NCI-H1105 treated with DMSO at 0.1 percent for 48 hours (cell line): ENCODE data around the gene MYO16.

Experiments used
- DNase-seq: peaks from one replicate; lab custom pipeline; 2025; lab: John Stamatoyannopoulos, UW

Gene MYO16

GRCh38 chr13:108663710-108664109 lies 34.3 kb downstream of the MYO16 start:
- DNase-seq, result peak; percentile 79

- no peak for DNase-seq
Observed at GRCh38 chr13:108667205-108667604, 37.8 kb downstream of the MYO16 start.

DNA sequence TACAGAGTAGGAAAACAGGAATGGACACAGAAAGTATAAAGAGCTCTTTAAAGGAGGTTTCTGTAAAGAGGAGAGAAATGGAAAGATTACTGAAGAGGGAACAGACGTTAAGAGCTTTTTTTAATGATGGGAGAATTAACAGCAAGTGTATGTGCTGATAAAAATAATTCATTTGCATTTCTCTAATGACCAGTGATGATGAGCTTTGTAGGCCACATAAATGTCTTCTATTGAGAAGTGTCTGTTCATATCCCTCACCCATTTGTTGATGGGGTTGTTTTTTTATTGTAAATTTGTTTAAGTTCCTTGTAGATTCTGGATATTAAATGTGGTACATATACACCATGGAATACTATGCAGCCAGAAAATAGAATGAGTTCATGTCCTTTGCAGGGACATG lies 40.0 kb downstream of the MYO16 start:
- DNase-seq, result no peak

- DNase-seq, result no peak
Observed at GRCh38 chr13:108674346-108674745, 44.9 kb downstream of the MYO16 start.

DNA sequence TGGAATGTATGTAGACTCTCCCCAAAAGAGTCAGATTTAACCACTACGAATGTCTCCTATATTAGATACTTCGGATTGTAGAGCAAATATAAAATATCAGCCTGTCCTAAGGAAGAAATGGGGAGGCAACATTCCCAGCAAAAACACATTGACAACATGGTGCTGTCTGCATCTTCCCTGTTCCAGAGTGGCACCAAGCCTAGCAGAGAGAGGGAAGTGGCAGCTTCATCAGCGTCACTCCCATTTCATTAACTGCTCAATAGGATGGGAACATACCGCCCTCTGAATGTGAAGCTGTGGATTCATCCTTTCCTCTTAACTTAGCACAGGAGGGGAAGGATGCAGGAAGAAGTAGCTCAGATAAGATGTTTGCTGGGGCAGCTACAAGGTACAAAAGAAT lies 45.4 kb downstream of the MYO16 start:
- no peak for DNase-seq

GRCh38 chr13:108676620-108677019 lies 47.2 kb downstream of the MYO16 start:
- no peak for DNase-seq

DNA sequence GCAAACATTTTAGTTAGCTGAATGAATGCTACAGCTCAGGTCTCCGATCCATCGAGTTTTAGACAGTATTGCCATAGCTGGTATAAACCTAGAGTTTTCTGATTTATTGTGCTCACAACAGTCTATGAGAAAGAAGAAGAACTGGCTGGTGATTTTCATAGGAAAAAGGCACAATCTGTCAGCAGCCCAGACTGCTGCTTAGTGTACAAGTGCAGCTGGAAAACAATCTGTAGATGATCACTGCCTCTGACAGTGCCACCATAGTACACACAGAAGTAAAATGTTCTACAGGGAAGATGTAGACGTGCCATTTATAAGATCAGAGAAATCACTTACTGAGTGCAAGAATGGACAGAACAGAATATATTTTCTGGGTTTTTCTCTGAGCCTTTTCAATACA lies 48.4 kb downstream of the MYO16 start:
- no peak for DNase-seq

GRCh38 chr13:108680011-108680410 lies 50.6 kb downstream of the MYO16 start:
- peak; percentile 53 for DNase-seq

- no peak for DNase-seq
Observed at GRCh38 chr13:108681986-108682575, 52.7 kb downstream of the MYO16 start.

DNA sequence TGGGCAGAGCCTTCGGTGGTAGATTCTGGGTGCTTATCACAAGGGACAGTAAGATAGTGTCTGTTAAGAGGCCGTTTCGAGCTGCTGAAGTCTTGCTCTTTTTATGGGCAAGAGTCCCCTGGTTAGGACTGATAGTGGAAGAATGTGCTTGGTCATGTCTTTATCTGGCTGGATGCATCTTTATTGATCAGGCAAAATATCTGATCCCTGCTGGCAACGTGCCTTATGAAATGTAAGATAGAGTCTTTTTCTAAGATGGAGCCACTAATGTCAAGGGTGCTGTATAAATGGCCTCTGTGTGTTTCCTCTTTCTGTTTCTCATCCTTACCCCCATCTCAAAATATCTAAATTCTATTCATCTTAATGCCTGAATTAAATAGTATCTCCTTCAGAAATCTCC lies 53.3 kb downstream of the MYO16 start:
- no peak for DNase-seq

DNA sequence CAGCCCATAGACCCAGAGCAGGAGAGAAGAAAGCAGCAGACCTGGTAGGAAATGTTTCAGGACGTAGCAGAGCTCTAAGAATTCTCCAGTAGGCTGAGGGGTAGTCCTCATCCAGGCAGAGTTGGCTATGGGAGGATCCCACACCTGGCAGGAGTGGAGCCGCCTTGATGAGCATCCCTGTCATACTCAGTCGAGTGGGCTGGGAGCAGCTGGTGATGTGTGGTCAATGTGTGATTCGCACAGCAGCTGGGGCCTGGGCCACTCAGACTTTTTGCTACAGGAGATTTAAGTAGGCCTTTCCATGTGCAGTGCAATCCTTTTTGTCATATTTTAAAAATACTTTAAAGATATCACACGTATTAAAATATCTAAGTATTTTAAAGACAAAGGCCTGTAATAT lies 56.6 kb downstream of the MYO16 start:
- DNase-seq, result no peak

DNA sequence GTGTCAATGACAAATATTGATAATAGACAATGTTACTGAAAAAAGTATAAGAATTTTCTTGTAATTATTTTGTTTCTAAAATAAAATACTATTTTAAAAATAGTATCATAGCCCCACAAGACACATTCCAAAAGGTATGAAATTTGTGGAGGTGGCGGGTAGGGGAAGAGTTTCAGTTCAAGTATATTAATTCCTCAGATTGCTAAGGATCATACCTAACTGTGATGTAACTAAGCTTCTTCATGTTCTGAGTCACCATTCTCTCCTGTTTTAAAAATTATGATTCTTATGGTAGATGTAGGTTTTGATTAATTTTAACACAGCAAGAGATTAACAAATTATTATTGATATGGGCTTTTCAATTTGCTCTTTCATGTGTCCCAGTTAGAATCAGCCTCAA lies 61.3 kb downstream of the MYO16 start:
- no peak for DNase-seq

DNA sequence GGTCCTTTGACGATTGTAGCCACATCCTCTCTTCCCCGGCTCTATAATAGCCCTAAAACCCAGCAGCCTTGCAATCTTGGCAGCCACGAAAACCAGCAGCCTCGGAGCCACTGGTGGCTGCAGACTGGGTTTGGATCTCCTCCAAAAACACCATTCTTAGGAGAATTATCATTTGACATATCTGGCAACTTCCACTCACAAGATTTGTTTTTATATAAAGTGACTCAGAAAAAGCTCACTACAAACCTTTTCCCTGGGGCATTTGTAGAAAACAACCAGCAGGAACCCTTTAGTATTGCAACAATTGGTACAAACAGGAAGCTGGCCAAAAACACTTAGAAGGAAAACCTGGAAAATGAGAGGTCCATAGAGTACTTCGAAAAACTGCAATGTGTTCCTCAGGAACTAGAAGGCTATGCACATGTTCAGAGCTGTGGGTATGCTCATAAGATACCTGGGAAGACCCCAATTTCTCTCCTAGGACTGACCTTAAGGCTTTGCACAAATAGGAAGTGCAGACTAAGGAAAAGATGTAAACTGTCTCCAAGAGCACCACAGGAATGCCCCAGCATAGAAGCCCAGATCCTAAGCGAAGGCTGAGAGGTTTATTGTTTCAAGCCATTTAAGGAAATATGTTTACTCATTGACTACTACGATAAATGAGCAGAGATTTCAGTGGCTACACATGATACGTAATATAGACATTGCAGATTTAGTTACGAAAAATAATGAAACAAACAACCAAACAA lies 71.2 kb downstream of the MYO16 start:
- DNase-seq, result no peak

DNA sequence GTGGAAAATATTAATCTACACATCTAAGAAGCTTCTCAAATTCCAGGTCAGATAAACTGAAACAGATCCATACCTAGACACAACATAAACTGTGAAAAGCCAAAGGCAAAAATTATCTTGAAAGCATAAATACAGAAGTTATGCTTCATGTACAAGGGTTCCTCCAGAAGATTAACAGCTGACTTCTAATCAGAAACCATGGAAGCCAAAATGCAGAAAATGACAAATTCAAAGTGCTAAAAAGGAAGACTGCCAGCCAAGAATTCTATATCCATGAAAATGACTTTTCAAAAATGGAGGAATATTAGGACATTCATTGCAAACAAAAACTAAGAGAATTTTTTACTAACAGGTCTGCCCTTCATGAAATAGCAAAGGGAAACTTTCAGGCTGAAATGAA lies 72.8 kb downstream of the MYO16 start:
- DNase-seq, result no peak

- no peak for DNase-seq
Observed at GRCh38 chr13:108705031-108705430, 75.6 kb downstream of the MYO16 start.

GRCh38 chr13:108707584-108707983 lies 78.2 kb downstream of the MYO16 start:
- DNase-seq, result no peak

DNA sequence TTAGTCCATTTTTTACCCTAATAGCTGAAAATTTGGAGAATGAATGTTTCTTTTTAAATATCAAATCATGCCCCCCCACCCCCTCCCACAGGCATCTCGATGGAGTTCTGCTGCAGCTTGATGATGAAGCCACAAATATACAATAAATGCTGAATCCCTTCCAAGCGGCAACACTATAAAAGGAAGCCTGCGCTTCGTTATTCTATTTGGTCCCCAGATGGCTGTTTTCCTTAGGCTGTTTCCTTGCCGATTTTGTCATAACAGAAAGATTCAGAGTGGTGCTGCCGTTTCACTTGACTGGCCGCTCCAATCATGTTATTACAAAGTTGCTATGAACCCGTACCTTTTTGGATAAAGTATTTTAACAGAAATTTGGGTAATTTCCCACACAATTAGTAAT lies 79.5 kb downstream of the MYO16 start:
- no peak for DNase-seq

- DNase-seq, result no peak
Observed at GRCh38 chr13:108711386-108711785, 82.0 kb downstream of the MYO16 start.

GRCh38 chr13:108725471-108725870 lies 96.1 kb downstream of the MYO16 start:
- no peak for DNase-seq

- no peak for DNase-seq
Observed at GRCh38 chr13:108728370-108728769, 99.0 kb downstream of the MYO16 start.

DNA sequence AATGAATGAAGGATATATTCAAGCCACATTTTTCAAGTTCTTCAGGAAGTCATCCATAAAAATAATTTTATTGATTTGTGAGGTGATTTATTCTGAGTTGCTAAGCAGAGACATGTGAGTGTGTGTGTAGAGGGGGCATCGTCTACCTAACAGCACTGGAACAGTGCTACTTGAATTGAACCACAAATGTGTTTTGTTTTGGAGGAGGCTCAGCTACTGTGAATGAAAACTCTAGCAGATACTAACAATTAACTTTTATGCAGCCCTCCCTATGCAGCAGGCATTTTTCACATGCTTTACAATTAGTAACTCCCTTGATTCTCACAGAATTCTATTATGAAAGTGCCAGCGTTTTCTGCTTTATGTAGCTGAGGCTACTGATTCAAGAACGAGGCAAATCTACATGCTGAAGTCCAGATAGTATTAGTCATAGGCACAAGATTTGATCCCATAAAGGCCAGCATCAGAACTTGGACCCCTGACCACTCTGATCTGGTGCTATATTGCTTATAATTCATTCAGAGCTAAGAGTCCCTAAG lies 103.7 kb downstream of the MYO16 start:
- DNase-seq, result no peak

DNA sequence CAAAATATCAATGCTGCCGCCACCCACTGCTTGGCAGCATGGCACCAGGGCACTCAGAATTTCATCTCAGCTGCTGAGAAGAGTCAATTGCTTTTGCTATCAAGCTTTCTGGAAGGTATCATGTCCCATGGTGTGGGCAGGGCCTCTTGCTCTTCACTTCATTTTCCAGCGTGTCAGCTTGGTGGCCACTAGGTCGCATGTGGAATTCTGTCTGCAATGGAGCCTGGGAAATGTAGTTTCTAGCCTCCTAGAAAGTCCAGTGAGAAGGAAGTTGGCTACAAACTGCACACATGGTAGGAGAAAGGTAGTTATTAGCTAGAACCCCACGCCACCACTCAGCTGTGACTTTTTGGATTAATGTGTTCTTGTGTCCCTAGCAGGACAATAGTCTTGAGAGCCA lies 105.3 kb downstream of the MYO16 start:
- DNase-seq, result no peak

GRCh38 chr13:108741930-108742329 lies 112.5 kb downstream of the MYO16 start:
- DNase-seq, result no peak
